Neural cell (in vitro differentiated cells): ENCODE data around the gene SEL1L2.

Experiments used
- CTCF ChIP-seq: fragments of 450-650 bp; IDR thresholded peaks from 2 replicates; pipeline ENCODE4 v1.5.1; 2014; ENCODE audit warnings: antibody characterized with exemption, mild to moderate bottlenecking, moderate library complexity; ENCODE audit not compliant: poor library complexity, severe bottlenecking
- EP300 ChIP-seq: fragments of 450-650 bp; conservative IDR thresholded peaks from 2 replicates; pipeline ENCODE4 v1.6.1; 2014; ENCODE audit warnings: antibody characterized with exemption, mild to moderate bottlenecking, moderate library complexity; ENCODE audit not compliant: poor library complexity, severe bottlenecking
- EZH2 ChIP-seq: fragments of 200-600, 300-800 bp; shearing (Covaris generic), sonication (generic); IDR thresholded peaks from 2 replicates; pipeline ENCODE4 v1.6.1; 2014; ENCODE audit warnings: antibody characterized with exemption, low read length, borderline replicate concordance, mild to moderate bottlenecking; ENCODE audit not compliant: insufficient read depth, poor library complexity, severe bottlenecking
- POLR2AphosphoS5 ChIP-seq: IDR thresholded peaks from 2 replicates; pipeline ENCODE4 v1.6.1; 2012
- RAD21 ChIP-seq: fragments of 450-650 bp; conservative IDR thresholded peaks from 2 replicates; pipeline ENCODE4 v1.6.1; 2014; ENCODE audit warnings: antibody characterized with exemption, mild to moderate bottlenecking, moderate library complexity
- REST ChIP-seq: IDR thresholded peaks from 2 replicates; pipeline ENCODE4 v1.6.1; 2012; ENCODE audit warnings: borderline replicate concordance
- TAF1 ChIP-seq: IDR thresholded peaks from 2 replicates; pipeline ENCODE4 v1.6.1; 2012; ENCODE audit warnings: low read depth

- TF ChIP-seq CTCF (no peak), REST (no peak), EZH2 (no peak), RAD21 (no peak), EP300 (no peak), TAF1 (no peak), POLR2AphosphoS5 (no peak)
These were observed 42.9 kb upstream of the SEL1L2 start for GRCh38 chr20:14033310-14033709.
